ENCODE measurements around the gene CMSS1. TPM values are rescaled to one million over a fixed set of nuclear protein-coding genes. Genes with fewer than 3 reads are reported as not detected.

CMSS1 gene
- polyA plus RNA-seq, 1 donor from 2014 or later = 31.8 TPM

DNA sequence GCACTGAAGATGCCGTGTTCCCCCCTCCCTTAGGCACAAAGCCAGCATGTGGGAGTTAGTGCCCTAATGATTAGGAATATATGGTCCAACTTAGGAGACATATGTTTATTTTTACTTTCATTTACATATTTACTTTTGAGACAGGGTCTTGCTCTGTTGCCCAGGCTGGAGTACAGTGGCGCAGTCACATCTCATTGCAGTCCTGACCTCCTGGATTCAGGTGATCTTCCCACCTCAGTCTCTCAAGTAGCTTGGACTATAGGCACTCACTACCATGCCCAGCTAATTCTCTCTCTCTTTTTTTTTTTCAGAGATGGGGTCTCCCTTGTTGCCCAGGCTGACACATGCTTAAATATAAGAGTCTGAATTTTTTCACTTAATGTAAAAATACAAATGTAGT is 391.5 kb downstream of the CMSS1 start:
- no peaks in the 10 kb centered on the region for H3K9me3 ChIP-seq (ENCODE audit: low read length)
- no peak overlapping the region for H3K27ac ChIP-seq (ENCODE audit: low read length)
- no peaks in the 10 kb centered on the region for H3K36me3 ChIP-seq (ENCODE audit: insufficient read depth, low read length)
- no peak overlapping the region for H3K9ac ChIP-seq (ENCODE audit: low read length)
- no peak overlapping the region for H3K4me3 ChIP-seq (ENCODE audit: low read length)
- no peaks in the 10 kb centered on the region for H3K79me2 ChIP-seq (replicated peaks; ENCODE audit: insufficient read depth, low read length)
- no peaks in the 10 kb centered on the region for H3K9me2 ChIP-seq (ENCODE audit: insufficient read depth, low read length)
- H3F3A ChIP-seq (ENCODE audit: insufficient read depth, low read length, poor library complexity, severe bottlenecking) = no peaks in the 10 kb centered on the region
- H2AFZ ChIP-seq (ENCODE audit: low read depth, low read length) = no peak overlapping the region
- no peaks in the 10 kb centered on the region for H4K20me1 ChIP-seq (ENCODE audit: insufficient read depth)
- H3K4me2 ChIP-seq (ENCODE audit: low read length) = no peak overlapping the region
- no peak for TF ChIP-seq POLR2AphosphoS5 (IDR thresholded peaks at IDR 0.05)
- H3K27me3 ChIP-seq (ENCODE audit: insufficient read depth, low read depth, low read length) = no peaks in the 10 kb centered on the region

DNA sequence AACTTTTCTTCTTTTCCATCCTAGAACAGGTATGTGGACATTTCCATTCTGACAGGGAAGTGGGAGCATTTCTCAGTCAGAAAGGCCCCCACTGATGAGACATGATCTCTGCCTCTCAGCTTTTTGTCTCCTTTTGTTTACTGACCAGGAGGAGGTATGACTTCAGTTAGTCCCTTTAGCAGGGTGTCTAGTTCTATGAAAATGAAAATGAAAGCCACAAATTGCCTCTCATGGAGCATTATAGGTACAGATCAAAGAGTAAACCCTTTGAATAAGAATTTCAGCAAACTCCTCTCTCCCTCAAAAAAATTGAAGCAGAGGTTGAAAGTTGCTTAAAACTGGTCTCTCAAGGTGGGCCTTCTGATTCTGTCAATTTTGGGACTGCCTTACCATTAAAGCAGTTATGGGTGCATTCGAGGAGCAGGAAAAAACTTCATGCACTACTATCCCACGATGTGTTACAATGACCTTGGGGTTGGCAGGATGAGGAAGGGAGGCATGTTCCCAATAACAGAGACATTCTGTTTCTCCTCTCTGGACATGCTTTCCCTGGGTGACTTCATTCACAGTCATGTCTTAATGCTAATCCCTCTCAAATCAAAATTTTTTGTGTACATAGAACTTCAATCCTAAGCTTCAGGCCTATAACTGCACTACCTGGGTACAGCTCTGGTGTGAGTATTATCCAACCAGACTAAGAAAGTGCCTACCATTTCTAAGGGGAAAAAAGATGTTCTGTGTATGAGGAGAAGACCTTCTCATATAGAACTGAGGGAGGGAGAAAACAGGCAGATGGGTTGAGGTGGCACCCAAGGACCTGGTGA is 392.5 kb downstream of the CMSS1 start:
- H3K27ac ChIP-seq (ENCODE audit: low read length) = no peak overlapping the region
- no peaks in the 10 kb centered on the region for H3K36me3 ChIP-seq (ENCODE audit: insufficient read depth, low read length)
- no peaks in the 10 kb centered on the region for H3F3A ChIP-seq (ENCODE audit: insufficient read depth, low read length, poor library complexity, severe bottlenecking)
- H2AFZ ChIP-seq (ENCODE audit: low read depth, low read length) = no peak overlapping the region
- H3K9me2 ChIP-seq (ENCODE audit: insufficient read depth, low read length) = no peaks in the 10 kb centered on the region
- no peaks in the 10 kb centered on the region for H3K79me2 ChIP-seq (replicated peaks; ENCODE audit: insufficient read depth, low read length)
- H3K27me3 ChIP-seq (ENCODE audit: insufficient read depth, low read depth, low read length) = no peaks in the 10 kb centered on the region
- no peak overlapping the region for H3K4me3 ChIP-seq (ENCODE audit: low read length)
- H3K9me3 ChIP-seq (ENCODE audit: low read length) = no peaks in the 10 kb centered on the region
- H3K9ac ChIP-seq (ENCODE audit: low read length) = no peak overlapping the region
- TF ChIP-seq TAF1 (IDR thresholded peaks at IDR 0.05; ENCODE audit: low read depth) (no peak), SMC3 (conservative IDR thresholded peaks at IDR 0.05; ENCODE audit: poor library complexity) (no peak), RAD21 (conservative IDR thresholded peaks at IDR 0.05) (no peak)
- H3K4me2 ChIP-seq (ENCODE audit: low read length) = no peak overlapping the region
- no peaks in the 10 kb centered on the region for H4K20me1 ChIP-seq (ENCODE audit: insufficient read depth)

DNA sequence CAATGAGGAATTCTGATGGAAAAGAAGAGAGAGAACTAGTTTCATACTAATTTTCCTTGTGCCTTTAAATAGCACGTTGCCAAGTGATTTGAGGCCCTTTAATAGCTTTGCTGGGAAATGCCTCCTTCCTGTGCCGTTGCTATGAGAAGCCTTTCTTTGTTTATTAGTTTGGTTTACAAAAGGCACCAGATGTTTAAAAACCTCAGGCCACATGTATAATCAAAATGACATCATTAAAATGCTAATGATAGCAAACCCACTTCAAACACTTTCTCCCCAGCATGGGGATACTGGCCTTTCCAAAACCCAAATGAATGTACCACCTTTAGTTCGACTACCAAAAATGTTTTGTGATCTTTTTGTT is 393.1 kb downstream of the CMSS1 start:
- Histone ChIP-seq H3K27ac (ENCODE audit: low read length) (no peak overlapping the region), H4K20me1 (ENCODE audit: insufficient read depth) (no peaks in the 10 kb centered on the region), H3F3A (ENCODE audit: insufficient read depth, low read length, poor library complexity, severe bottlenecking) (no peaks in the 10 kb centered on the region), H3K79me2 (replicated peaks; ENCODE audit: insufficient read depth, low read length) (no peaks in the 10 kb centered on the region), H2AFZ (ENCODE audit: low read depth, low read length) (no peak overlapping the region), H3K4me2 (ENCODE audit: low read length) (no peak overlapping the region), H3K9me2 (ENCODE audit: insufficient read depth, low read length) (no peaks in the 10 kb centered on the region), H3K9ac (ENCODE audit: low read length) (no peak overlapping the region), H3K9me3 (ENCODE audit: low read length) (no peaks in the 10 kb centered on the region), H3K36me3 (ENCODE audit: insufficient read depth, low read length) (no peaks in the 10 kb centered on the region), H3K27me3 (ENCODE audit: insufficient read depth, low read depth, low read length) (no peaks in the 10 kb centered on the region), H3K4me3 (ENCODE audit: low read length) (no peak overlapping the region)
- TF ChIP-seq RAD21 (conservative IDR thresholded peaks at IDR 0.05) = no peak
- TF ChIP-seq TAF1 (IDR thresholded peaks at IDR 0.05; ENCODE audit: low read depth) = no peak
- TF ChIP-seq, protein P1, sequence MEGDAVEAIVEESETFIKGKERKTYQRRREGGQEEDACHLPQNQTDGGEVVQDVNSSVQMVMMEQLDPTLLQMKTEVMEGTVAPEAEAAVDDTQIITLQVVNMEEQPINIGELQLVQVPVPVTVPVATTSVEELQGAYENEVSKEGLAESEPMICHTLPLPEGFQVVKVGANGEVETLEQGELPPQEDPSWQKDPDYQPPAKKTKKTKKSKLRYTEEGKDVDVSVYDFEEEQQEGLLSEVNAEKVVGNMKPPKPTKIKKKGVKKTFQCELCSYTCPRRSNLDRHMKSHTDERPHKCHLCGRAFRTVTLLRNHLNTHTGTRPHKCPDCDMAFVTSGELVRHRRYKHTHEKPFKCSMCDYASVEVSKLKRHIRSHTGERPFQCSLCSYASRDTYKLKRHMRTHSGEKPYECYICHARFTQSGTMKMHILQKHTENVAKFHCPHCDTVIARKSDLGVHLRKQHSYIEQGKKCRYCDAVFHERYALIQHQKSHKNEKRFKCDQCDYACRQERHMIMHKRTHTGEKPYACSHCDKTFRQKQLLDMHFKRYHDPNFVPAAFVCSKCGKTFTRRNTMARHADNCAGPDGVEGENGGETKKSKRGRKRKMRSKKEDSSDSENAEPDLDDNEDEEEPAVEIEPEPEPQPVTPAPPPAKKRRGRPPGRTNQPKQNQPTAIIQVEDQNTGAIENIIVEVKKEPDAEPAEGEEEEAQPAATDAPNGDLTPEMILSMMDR (IDR thresholded peaks at IDR 0.05; ENCODE audit: poor library complexity, severe bottlenecking) = no peak
- no peak for TF ChIP-seq EZH2 (IDR thresholded peaks at IDR 0.05; ENCODE audit: borderline replicate concordance, insufficient read depth, low read length, poor library complexity, severe bottlenecking)
- TF ChIP-seq POLR2AphosphoS5 (IDR thresholded peaks at IDR 0.05) = no peak
- TF ChIP-seq SMC3 (conservative IDR thresholded peaks at IDR 0.05; ENCODE audit: poor library complexity) = no peak
- no peak for TF ChIP-seq MXI1 (conservative IDR thresholded peaks at IDR 0.05; ENCODE audit: poor library complexity, severe bottlenecking)
- TF ChIP-seq, protein P2, sequence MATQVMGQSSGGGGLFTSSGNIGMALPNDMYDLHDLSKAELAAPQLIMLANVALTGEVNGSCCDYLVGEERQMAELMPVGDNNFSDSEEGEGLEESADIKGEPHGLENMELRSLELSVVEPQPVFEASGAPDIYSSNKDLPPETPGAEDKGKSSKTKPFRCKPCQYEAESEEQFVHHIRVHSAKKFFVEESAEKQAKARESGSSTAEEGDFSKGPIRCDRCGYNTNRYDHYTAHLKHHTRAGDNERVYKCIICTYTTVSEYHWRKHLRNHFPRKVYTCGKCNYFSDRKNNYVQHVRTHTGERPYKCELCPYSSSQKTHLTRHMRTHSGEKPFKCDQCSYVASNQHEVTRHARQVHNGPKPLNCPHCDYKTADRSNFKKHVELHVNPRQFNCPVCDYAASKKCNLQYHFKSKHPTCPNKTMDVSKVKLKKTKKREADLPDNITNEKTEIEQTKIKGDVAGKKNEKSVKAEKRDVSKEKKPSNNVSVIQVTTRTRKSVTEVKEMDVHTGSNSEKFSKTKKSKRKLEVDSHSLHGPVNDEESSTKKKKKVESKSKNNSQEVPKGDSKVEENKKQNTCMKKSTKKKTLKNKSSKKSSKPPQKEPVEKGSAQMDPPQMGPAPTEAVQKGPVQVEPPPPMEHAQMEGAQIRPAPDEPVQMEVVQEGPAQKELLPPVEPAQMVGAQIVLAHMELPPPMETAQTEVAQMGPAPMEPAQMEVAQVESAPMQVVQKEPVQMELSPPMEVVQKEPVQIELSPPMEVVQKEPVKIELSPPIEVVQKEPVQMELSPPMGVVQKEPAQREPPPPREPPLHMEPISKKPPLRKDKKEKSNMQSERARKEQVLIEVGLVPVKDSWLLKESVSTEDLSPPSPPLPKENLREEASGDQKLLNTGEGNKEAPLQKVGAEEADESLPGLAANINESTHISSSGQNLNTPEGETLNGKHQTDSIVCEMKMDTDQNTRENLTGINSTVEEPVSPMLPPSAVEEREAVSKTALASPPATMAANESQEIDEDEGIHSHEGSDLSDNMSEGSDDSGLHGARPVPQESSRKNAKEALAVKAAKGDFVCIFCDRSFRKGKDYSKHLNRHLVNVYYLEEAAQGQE (IDR thresholded peaks at IDR 0.05; ENCODE audit: borderline replicate concordance) = no peak
- no peak for TF ChIP-seq EP300 (conservative IDR thresholded peaks at IDR 0.05; ENCODE audit: poor library complexity, severe bottlenecking)
